Osteocyte (in vitro differentiated cells): ENCODE data around the gene MBD2. TPM values are rescaled to one million over a fixed set of nuclear protein-coding genes. Genes with fewer than 3 reads are reported as not detected.
"Not testable (repeated sequence)": the region's sequence is repeated elsewhere in the genome, so short reads cannot be mapped to it uniquely, and the experiment has no call there.

Experiments used
- DNase-seq: peaks from one replicate; pipeline ENCODE4 v3.0.0; 2021; ENCODE audit warnings: mixed read lengths; ENCODE audit not compliant: unreplicated experiment; ENCODE audit errors: extremely low spot score
- H3K27ac Mint-ChIP-seq: one replicate; pipeline ENCODE4 v1.8.0; 2021; ENCODE audit warnings: mild to moderate bottlenecking, mixed read lengths; ENCODE audit not compliant: unreplicated experiment
- H3K27me3 Mint-ChIP-seq: one replicate; pipeline ENCODE4 v1.8.0; 2021; ENCODE audit warnings: mixed read lengths; ENCODE audit not compliant: unreplicated experiment
- H3K36me3 Mint-ChIP-seq: one replicate; pipeline ENCODE4 v1.8.0; 2021; ENCODE audit warnings: mixed read lengths; ENCODE audit not compliant: unreplicated experiment
- H3K4me1 Mint-ChIP-seq: one replicate; pipeline ENCODE4 v1.8.0; 2021; ENCODE audit warnings: mixed read lengths; ENCODE audit not compliant: unreplicated experiment
- H3K4me3 Mint-ChIP-seq: one replicate; pipeline ENCODE4 v1.8.0; 2021; ENCODE audit warnings: mild to moderate bottlenecking, moderate library complexity, mixed read lengths; ENCODE audit not compliant: unreplicated experiment
- H3K9me3 Mint-ChIP-seq: one replicate; pipeline ENCODE4 v1.8.0; 2021; ENCODE audit warnings: mixed read lengths; ENCODE audit not compliant: unreplicated experiment
- total RNA-seq: library from RNA; stranded (reverse); gene quantifications from 2 replicates; pipeline ENCODE4 v1.2.1, GENCODE V29; 2021
- TF ChIP-seq, protein P1 (sequence below): fragments of 200-600 bp; sonication (generic); IDR thresholded peaks from 2 replicates; pipeline ENCODE4 v1.5.0; 2021; ENCODE audit warnings: antibody characterized with exemption, mild to moderate bottlenecking, moderate library complexity

MBD2 gene
- total RNA-seq, 1 donor from 2014 or later, result 58.3 TPM

DNA sequence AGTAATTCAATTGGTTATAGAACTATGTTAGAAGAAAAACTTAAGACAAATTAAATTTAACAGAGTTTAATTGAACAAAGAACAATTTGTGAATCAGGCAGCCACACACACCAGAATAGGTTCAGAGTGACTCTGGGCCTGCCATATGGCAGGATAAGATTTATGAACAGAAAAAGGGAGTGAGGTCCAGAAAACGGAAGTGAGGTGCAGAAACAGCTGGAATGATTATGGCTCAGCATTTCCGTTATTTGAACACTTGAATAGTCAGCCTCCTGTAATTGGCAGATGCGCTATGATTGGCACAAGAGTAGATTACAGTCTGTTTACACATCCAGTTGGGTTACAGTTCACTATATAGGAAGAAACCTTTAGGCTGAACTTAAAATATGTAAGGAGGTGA, 99.0 kb downstream of the MBD2 start:
- Mint-ChIP-seq H3K9me3 (no peaks in the 10 kb centered on the region), H3K36me3 (no peaks in the 10 kb centered on the region), H3K27me3 (no peaks in the 10 kb centered on the region), H3K27ac (no peak overlapping the region), H3K4me3 (no peak overlapping the region), H3K4me1 (peaks cover 4% of the 10 kb centered on the region)
- TF ChIP-seq, protein P1, sequence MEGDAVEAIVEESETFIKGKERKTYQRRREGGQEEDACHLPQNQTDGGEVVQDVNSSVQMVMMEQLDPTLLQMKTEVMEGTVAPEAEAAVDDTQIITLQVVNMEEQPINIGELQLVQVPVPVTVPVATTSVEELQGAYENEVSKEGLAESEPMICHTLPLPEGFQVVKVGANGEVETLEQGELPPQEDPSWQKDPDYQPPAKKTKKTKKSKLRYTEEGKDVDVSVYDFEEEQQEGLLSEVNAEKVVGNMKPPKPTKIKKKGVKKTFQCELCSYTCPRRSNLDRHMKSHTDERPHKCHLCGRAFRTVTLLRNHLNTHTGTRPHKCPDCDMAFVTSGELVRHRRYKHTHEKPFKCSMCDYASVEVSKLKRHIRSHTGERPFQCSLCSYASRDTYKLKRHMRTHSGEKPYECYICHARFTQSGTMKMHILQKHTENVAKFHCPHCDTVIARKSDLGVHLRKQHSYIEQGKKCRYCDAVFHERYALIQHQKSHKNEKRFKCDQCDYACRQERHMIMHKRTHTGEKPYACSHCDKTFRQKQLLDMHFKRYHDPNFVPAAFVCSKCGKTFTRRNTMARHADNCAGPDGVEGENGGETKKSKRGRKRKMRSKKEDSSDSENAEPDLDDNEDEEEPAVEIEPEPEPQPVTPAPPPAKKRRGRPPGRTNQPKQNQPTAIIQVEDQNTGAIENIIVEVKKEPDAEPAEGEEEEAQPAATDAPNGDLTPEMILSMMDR, result no peak
- no peak for DNase-seq

DNA sequence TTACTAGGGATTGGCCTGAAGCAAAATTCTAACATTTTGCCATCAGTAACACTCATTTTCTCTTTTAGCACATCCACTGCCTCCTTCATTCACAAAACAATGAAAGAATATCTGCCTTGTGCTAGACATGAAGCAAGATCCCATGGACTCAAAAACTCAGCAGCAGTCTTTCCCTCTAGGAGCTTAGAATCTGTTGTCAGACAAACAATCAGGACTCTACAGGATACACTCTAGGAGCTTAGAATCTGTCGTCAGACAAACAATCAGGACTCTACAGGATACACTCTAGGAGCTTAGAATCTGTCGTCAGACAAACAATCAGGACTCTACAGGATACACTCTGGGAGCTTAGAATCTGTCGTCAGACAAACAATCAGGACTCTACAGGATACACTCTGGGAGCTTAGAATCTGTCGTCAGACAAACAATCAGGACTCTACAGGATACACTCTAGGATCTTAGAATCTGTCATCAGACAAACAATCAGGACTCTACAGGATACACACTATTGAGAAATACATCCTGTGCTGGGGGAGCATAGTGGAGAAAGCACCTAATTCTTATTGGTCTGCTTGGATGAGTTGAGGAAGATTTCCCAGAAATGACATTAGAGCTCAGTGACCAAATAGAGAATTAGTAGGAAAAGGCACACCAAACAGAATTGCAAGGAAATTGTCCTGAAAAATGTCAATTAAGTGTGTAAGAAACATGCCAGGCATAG, 100.6 kb downstream of the MBD2 start:
- not testable (repeated sequence) for H3K27ac Mint-ChIP-seq, DNase-seq, H3K9me3 Mint-ChIP-seq, H3K4me1 Mint-ChIP-seq, H3K4me3 Mint-ChIP-seq, H3K36me3 Mint-ChIP-seq, H3K27me3 Mint-ChIP-seq

DNA sequence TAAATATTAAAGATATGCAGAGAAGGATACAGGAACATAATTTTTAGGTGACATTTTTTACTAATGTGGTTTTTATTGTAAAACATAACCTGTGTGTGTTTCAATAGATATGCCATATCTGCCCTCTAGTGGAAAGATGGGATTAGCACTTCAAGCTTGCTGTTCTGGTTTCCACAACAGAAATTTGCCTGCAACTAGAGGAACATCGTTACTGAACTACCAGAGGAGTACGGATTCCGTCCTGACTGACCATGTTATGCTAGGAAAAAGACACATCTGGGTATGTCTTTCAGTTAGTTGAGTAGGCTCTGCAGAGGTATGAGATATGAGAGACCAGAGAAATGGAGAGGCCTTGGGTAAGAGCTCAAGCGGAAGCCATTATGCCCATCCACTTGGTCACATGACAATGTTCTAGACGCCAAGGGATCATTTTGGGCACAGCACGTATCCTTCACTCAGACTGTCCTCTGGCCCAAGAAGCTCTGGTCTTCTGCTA, 104.9 kb downstream of the MBD2 start:
- no peak for DNase-seq
- TF ChIP-seq, protein P1, result peak; percentile 84
- no peaks in the 10 kb centered on the region for H3K9me3 Mint-ChIP-seq
- H3K27me3 Mint-ChIP-seq, result peaks cover 3% of the 10 kb centered on the region
- H3K4me3 Mint-ChIP-seq, result peak overlapping the region; percentile 24
- H3K36me3 Mint-ChIP-seq, result no peaks in the 10 kb centered on the region
- no peak overlapping the region for H3K27ac Mint-ChIP-seq
- H3K4me1 Mint-ChIP-seq, result peaks cover 2% of the 10 kb centered on the region

DNA sequence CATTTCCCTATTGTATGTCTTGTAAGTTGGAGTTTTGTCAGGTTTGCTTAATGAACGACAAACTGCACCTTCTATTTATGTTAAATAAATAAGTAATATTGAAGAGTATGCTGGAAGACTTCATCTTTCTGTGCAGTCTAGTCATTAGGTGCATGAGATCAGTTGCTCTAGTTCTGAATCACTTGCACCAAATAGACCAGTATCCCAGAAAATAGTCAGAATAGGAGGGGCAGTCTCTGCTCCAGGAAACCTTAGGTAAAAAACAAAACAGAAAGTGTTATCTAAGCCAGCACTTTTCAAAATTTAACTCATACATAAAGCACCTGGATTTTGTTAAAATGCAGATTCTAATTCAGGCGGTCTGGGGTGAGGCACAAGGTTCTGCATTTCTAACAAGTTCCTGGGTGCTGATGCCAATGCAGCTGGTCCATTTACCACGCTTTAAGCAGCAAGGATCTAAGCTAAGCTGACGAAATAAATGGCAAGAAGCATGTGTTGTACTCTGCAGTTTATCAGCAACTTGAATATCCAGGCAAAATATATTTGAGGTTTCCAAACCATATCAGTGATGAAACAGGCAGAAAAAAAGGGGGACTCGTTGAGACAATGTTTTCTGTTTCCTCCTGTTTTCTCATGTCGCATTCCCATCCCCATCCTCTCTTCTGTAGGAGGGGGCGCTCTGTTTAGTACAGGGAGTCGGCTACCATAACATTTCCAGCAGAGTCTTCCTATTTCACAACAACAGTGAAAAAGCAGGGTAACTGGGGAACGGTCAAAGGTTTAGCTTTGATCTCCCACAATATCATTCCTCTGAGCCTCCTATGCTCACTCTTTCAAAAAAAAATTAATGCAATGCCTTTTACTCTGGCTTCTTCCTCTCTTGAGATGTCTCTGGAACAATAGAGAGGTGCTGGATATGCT, 106.4 kb downstream of the MBD2 start:
- TF ChIP-seq, protein P1, result no peak
- no peaks in the 10 kb centered on the region for H3K9me3 Mint-ChIP-seq
- H3K27ac Mint-ChIP-seq, result no peak overlapping the region
- H3K4me1 Mint-ChIP-seq, result peaks cover 2% of the 10 kb centered on the region
- no peak overlapping the region for H3K4me3 Mint-ChIP-seq
- DNase-seq, result no peak
- no peaks in the 10 kb centered on the region for H3K36me3 Mint-ChIP-seq
- peaks cover 3% of the 10 kb centered on the region for H3K27me3 Mint-ChIP-seq

DNA sequence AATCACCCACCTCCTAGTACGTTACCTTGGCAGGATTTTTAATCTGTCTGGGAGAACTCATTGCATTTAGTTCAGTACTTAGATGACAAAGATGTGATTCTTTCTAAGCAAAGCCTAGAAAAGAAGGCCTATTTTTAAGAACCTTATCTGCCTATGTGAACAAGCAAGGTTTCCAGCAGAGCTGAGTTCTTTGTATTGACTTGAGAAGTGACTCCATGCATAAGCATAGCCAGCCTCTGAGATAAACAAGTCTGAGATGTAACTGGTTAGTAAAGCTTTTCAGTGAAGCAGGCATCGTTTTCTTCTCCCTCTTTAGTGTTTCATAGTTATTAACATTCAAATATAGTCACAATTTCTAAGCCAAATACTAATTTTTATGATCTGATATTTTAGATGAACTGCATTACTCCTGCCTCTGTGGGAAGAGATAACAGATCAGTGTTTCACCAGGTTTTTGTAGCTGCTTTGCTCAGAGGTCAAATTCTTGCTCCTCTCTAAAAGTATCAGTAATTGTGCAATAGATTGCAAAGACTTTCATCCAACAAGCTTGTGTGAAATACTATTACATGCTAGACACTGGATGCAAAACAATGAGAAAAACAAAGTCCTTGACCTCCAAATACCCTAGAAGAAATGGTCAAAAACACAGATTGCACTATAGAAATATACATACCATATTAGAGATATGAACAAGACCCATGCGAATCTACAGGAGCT, 107.8 kb downstream of the MBD2 start:
- H3K36me3 Mint-ChIP-seq, result no peaks in the 10 kb centered on the region
- TF ChIP-seq, protein P1, result no peak
- H3K9me3 Mint-ChIP-seq, result peaks cover under 1% of the 10 kb centered on the region
- no peak overlapping the region for H3K27ac Mint-ChIP-seq
- peaks cover 6% of the 10 kb centered on the region for H3K4me1 Mint-ChIP-seq
- DNase-seq, result no peak
- no peak overlapping the region for H3K4me3 Mint-ChIP-seq
- peaks cover 3% of the 10 kb centered on the region for H3K27me3 Mint-ChIP-seq
